Measurements from ENCODE around the gene SSBP3. TPM values are rescaled to one million over a fixed set of nuclear protein-coding genes. Genes with fewer than 3 reads are reported as not detected.

SSBP3 gene
- total RNA-seq, 2 donors from 2014 or later: 63.8 to 76.5 TPM

DNA sequence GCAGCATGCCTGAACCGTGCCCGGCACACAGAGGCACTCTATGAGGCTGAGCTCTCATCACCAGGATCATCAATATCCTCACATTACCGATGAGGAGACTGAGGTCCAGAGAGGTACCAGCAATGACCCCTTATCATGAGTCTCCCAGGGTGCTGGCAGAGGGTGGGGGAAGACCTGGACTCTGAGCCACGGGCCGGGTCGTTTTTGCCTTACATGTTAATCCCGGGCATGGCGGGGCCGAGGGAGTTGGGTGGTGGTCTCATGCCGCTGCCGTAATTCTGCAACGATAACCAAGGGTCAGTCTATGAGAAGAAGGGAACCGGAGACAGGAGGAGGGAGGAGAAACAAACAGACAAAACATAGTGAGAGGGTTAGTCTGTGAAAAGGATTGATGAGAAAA lies 163.2 kb downstream of the SSBP3 start:
- no peak for DNase-seq
- intact Hi-C loops (cut with DNase I): no loop called here
- Histone ChIP-seq H3K4me1 (no peaks in the 10 kb centered on the region), H3K4me3 (no peak overlapping the region), H3K27ac (no peak overlapping the region), H3K27me3 (no peaks in the 10 kb centered on the region), H3K36me3 (no peaks in the 10 kb centered on the region), H3K9ac (ENCODE audit: low read depth in 2 of 2, low read length in 2 of 2) (no peak overlapping the region), H3K9me3 (no peaks in the 10 kb centered on the region)
- TF ChIP-seq, protein P1, sequence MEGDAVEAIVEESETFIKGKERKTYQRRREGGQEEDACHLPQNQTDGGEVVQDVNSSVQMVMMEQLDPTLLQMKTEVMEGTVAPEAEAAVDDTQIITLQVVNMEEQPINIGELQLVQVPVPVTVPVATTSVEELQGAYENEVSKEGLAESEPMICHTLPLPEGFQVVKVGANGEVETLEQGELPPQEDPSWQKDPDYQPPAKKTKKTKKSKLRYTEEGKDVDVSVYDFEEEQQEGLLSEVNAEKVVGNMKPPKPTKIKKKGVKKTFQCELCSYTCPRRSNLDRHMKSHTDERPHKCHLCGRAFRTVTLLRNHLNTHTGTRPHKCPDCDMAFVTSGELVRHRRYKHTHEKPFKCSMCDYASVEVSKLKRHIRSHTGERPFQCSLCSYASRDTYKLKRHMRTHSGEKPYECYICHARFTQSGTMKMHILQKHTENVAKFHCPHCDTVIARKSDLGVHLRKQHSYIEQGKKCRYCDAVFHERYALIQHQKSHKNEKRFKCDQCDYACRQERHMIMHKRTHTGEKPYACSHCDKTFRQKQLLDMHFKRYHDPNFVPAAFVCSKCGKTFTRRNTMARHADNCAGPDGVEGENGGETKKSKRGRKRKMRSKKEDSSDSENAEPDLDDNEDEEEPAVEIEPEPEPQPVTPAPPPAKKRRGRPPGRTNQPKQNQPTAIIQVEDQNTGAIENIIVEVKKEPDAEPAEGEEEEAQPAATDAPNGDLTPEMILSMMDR (IDR thresholded peaks at IDR 0.05): no peak

- no peak for DNase-seq
- intact Hi-C loops (cut with DNase I): no loop called here
- Histone ChIP-seq H3K27me3 (no peaks in the 10 kb centered on the region), H3K9ac (ENCODE audit: low read depth in 2 of 2, low read length in 2 of 2) (no peak overlapping the region), H3K4me1 (no peaks in the 10 kb centered on the region), H3K27ac (no peak overlapping the region), H3K36me3 (no peaks in the 10 kb centered on the region), H3K4me3 (no peak overlapping the region), H3K9me3 (no peaks in the 10 kb centered on the region)
- TF ChIP-seq, protein P1 (IDR thresholded peaks at IDR 0.05): no peak
These were observed 164.8 kb downstream of the SSBP3 start for GRCh38 chr1:54241364-54241763.

- Histone ChIP-seq H3K9ac (ENCODE audit: low read depth in 2 of 2, low read length in 2 of 2) (no peak overlapping the region), H3K4me1 (no peaks in the 10 kb centered on the region), H3K9me3 (no peaks in the 10 kb centered on the region), H3K4me3 (no peak overlapping the region), H3K27me3 (no peaks in the 10 kb centered on the region), H3K36me3 (no peaks in the 10 kb centered on the region), H3K27ac (no peak overlapping the region)
- DNase-seq: no peak
- intact Hi-C loops (cut with DNase I): no loop called here
- TF ChIP-seq, protein P1 (IDR thresholded peaks at IDR 0.05): no peak
These were observed 165.4 kb downstream of the SSBP3 start for GRCh38 chr1:54240741-54241335.

DNA sequence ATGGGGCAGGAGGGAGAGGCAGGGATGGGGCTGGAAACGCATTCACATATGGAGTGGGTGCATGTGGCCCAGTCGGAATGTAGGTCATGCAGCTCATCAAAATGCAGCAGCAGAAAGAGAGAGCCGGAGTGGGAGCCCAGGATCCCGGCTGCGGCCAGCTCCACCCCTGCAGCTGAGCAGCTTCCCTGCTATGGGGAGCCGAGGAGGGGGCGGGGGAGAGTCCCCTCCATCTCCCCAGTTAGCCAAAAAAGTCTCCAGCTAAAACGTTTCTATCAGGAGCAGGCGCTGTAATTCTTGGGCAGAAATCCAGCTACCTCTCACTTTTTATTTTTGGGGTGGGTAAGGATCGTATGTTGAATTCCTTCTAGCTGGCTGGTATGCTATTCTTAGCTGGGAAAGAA lies 166.6 kb downstream of the SSBP3 start:
- no peak for DNase-seq
- Histone ChIP-seq H3K9ac (ENCODE audit: low read depth in 2 of 2, low read length in 2 of 2) (no peak overlapping the region), H3K27me3 (no peaks in the 10 kb centered on the region), H3K36me3 (no peaks in the 10 kb centered on the region), H3K27ac (no peak overlapping the region), H3K4me3 (no peak overlapping the region), H3K4me1 (no peaks in the 10 kb centered on the region), H3K9me3 (no peaks in the 10 kb centered on the region)
- TF ChIP-seq, protein P1 (IDR thresholded peaks at IDR 0.05): no peak
- intact Hi-C loops (cut with DNase I): no loop called here

DNA sequence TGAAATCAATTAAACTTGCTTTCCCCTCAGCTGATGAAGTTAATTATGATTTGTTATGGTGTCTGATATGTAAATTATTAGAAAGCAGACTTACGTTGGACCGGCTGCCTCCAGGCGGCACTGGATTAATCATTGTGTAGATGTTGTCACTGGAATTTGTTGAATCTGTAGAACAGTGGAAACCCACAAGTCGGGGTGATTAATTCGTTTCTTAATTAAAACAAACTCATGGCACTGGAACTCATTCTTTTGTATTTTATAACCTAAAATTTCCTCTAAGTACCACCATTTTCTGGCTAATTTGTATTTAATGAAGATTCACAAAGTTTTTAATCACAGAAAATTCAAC lies 167.2 kb downstream of the SSBP3 start:
- Histone ChIP-seq H3K4me1 (no peaks in the 10 kb centered on the region), H3K9me3 (no peaks in the 10 kb centered on the region), H3K27ac (no peak overlapping the region), H3K27me3 (no peaks in the 10 kb centered on the region), H3K9ac (ENCODE audit: low read depth in 2 of 2, low read length in 2 of 2) (no peak overlapping the region), H3K36me3 (no peaks in the 10 kb centered on the region), H3K4me3 (no peak overlapping the region)
- no peak for DNase-seq
- intact Hi-C loops (cut with DNase I): no loop called here
- TF ChIP-seq, protein P1 (IDR thresholded peaks at IDR 0.05): no peak
